Panc1 (cell line): ENCODE measurements around the gene ANO2. TPM values are rescaled to one million over a fixed set of nuclear protein-coding genes. Genes with fewer than 3 reads are reported as not detected.

Experiments
- ATAC-seq: fragments of 200-7000 bp; cut with Tn5 transposase; 2 replicates; pipeline ENCODE4 v1.9.1; 2020; ENCODE audit warnings: mild to moderate bottlenecking, moderate library complexity
- BruUV-seq: library from RNA; stranded (reverse); fragments of 400-500 nt; replicated peaks from 2 replicates; lab custom pipeline; 2021; lab: Mats Ljungman, UMichigan
- CTCF ChIA-PET: fragments of 300-600 bp; sonication (Branson Sonifier 250); formaldehyde crosslinking; loops from one replicate; lab custom pipeline; 2022; ENCODE audit warnings: antibody characterized with exemption; lab: Charles Lee
- POLR2A ChIA-PET: fragments of 300-600 bp; sonication (Branson Sonifier 250); formaldehyde crosslinking; loops from one replicate; lab custom pipeline; 2022; ENCODE audit warnings: antibody characterized with exemption; lab: Charles Lee
- DNase-seq: peaks from one replicate; pipeline ENCODE4 v3.0.0-alpha.2; 2010; ENCODE audit warnings: low read depth, low spot score
- H3K27ac ChIP-seq: 2 replicates; pipeline ENCODE4 v1.5.1; 2011; ENCODE audit warnings: mild to moderate bottlenecking, low read length, inconsistent platforms
- H3K27me3 ChIP-seq: fragments of 200-500 bp; sonication (Bioruptor generic); 2 replicates; pipeline ENCODE4 v1.6.0; 2014; ENCODE audit warnings: low read length, inconsistent platforms; ENCODE audit not compliant: control insufficient read depth, insufficient read depth
- H3K36me3 ChIP-seq: fragments of 200-500 bp; sonication (Bioruptor generic); 2 replicates; pipeline ENCODE4 v1.5.1; 2014; ENCODE audit warnings: inconsistent platforms, mild to moderate bottlenecking, low read length, moderate library complexity; ENCODE audit not compliant: control insufficient read depth, insufficient read depth
- H3K4me1 ChIP-seq: 2 replicates; pipeline ENCODE4 v1.5.1; 2011; ENCODE audit warnings: inconsistent platforms, mild to moderate bottlenecking, low read length, moderate library complexity; ENCODE audit not compliant: control insufficient read depth, insufficient read depth
- H3K4me3 ChIP-seq, 2 experiments: 2 replicates each; pipeline ENCODE4 v1.5.1; 2011 to 2012; ENCODE audit warnings: low read depth in 2 of 2, low read length in 2 of 2, mild to moderate bottlenecking in 2 of 2, inconsistent platforms in 1 of 2, moderate library complexity in 1 of 2
- H3K9me3 ChIP-seq: fragments of 200-500 bp; sonication (Bioruptor generic); 2 replicates; pipeline ENCODE4 v1.5.1; 2014; ENCODE audit warnings: low read depth, mild to moderate bottlenecking, inconsistent platforms, low read length, moderate library complexity; ENCODE audit not compliant: control insufficient read depth, insufficient read depth
- CTCF ChIP-seq: fragments of 450-650 bp; IDR thresholded peaks from 2 replicates; pipeline ENCODE4 v1.5.1; 2017; ENCODE audit warnings: mild to moderate bottlenecking
- POLR2AphosphoS5 ChIP-seq: IDR thresholded peaks from 2 replicates; pipeline ENCODE4 v1.6.1; 2012; ENCODE audit warnings: mild to moderate bottlenecking, low read depth, low read length, moderate library complexity
- SIN3A ChIP-seq: IDR thresholded peaks from 2 replicates; pipeline ENCODE4 v1.6.1; 2012; ENCODE audit warnings: low read depth, mild to moderate bottlenecking, low read length, moderate library complexity, borderline replicate concordance; ENCODE audit not compliant: insufficient read depth
- TCF7L2 ChIP-seq: IDR thresholded peaks from 2 replicates; pipeline ENCODE4 v1.6.1; 2011; ENCODE audit warnings: mild to moderate bottlenecking, low read depth, low read length, inconsistent platforms
- in situ Hi-C: cut with HindIII; loops from 2 replicates; pipeline ENCODE4 v1.10.0; 2016; ENCODE audit warnings: low sequenced_read_pairs, low pct_unique_long_range_greater_than_20kb
- intact Hi-C: fragments of 100-400 bp; cut with micrococcal nuclease; formaldehyde crosslinking; loops from one replicate; pipeline ENCODE4 v1.10.0; 2022; ENCODE audit not compliant: unreplicated experiment
- total RNA-seq: library from RNA; stranded (reverse); gene quantifications from one replicate; pipeline ENCODE4 v1.2.1, GENCODE V29; 2021; ENCODE audit not compliant: unreplicated experiment
- TF ChIP-seq, protein P1 (sequence below), 2 experiments: IDR thresholded peaks; 2 replicates each; pipeline ENCODE4 v1.6.1; 2011 to 2012; ENCODE audit warnings: low read depth in 2 of 2, control low read depth in 1 of 2, low read length in 1 of 2, mild to moderate bottlenecking in 1 of 2, moderate library complexity in 1 of 2; ENCODE audit not compliant: insufficient read depth in 1 of 2

Gene ANO2
- total RNA-seq, 1 experiment from 2014 or later, result not detected

- TF ChIP-seq, protein P1, sequence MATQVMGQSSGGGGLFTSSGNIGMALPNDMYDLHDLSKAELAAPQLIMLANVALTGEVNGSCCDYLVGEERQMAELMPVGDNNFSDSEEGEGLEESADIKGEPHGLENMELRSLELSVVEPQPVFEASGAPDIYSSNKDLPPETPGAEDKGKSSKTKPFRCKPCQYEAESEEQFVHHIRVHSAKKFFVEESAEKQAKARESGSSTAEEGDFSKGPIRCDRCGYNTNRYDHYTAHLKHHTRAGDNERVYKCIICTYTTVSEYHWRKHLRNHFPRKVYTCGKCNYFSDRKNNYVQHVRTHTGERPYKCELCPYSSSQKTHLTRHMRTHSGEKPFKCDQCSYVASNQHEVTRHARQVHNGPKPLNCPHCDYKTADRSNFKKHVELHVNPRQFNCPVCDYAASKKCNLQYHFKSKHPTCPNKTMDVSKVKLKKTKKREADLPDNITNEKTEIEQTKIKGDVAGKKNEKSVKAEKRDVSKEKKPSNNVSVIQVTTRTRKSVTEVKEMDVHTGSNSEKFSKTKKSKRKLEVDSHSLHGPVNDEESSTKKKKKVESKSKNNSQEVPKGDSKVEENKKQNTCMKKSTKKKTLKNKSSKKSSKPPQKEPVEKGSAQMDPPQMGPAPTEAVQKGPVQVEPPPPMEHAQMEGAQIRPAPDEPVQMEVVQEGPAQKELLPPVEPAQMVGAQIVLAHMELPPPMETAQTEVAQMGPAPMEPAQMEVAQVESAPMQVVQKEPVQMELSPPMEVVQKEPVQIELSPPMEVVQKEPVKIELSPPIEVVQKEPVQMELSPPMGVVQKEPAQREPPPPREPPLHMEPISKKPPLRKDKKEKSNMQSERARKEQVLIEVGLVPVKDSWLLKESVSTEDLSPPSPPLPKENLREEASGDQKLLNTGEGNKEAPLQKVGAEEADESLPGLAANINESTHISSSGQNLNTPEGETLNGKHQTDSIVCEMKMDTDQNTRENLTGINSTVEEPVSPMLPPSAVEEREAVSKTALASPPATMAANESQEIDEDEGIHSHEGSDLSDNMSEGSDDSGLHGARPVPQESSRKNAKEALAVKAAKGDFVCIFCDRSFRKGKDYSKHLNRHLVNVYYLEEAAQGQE (IDR thresholded peaks at IDR 0.05; ENCODE audit: insufficient read depth in 1 of 2, low read depth in 2 of 2, low read length in 1 of 2), result no peak
- TF ChIP-seq CTCF, result no peak
- no peak for TF ChIP-seq SIN3A
- no peak for TF ChIP-seq POLR2AphosphoS5
- TF ChIP-seq TCF7L2, result no peak
- DNase-seq, result no peak
- in situ Hi-C loops, result no loop called here
- no TSS peak for BruUV-seq
- H3K27me3 ChIP-seq, result no peaks in the 10 kb centered on the region
- ChIA-PET CTCF (no interaction called here), POLR2A (no interaction called here)
- no peaks in the 10 kb centered on the region for H3K36me3 ChIP-seq
- intact Hi-C loops, result no loop called here
- H3K4me1 ChIP-seq, result no peaks in the 10 kb centered on the region
- H3K27ac ChIP-seq, result no peak overlapping the region
- H3K9me3 ChIP-seq, result no peaks in the 10 kb centered on the region
- ATAC-seq, result no peak
- no peak overlapping the region for H3K4me3 ChIP-seq
Observed at GRCh38 chr12:5967645-5968415, 22.8 kb upstream of the ANO2 start.

DNA sequence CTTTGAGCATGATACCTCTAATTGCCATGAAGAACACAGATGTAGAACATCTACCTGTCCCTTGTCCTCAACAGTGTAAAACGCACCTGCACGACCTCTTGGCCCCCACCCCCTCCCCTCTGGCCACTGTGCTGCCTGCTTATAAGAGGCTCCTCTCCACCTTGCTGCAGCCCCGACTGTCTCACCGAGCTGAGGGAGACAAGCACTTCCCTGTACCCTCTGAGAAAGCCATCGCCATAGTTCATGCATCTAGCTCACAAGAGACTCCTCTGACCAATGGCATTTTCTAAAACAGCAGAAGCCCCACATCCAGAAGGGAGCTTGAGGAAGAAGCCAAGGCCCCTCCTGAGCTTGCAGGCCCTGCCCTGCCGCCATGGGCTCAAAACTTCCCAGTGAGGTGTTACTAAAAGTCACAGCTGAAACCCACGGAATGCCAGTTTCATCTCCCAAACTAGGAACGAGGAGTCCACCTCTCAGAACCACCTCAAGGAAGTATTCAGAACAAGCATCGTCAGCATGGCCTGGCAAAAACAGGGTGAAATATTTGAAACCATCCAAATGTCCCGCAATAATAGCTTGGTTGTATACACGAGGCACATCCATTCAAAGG is 21.5 kb upstream of the ANO2 start:
- Histone ChIP-seq H3K4me3 (no peak overlapping the region), H3K36me3 (no peaks in the 10 kb centered on the region), H3K27me3 (no peaks in the 10 kb centered on the region), H3K9me3 (no peaks in the 10 kb centered on the region), H3K4me1 (no peaks in the 10 kb centered on the region), H3K27ac (no peak overlapping the region)
- DNase-seq (no peak), ATAC-seq (no peak)
- ChIA-PET POLR2A (no interaction called here), CTCF (interaction anchor here (1.6 kb wide), 1 partner anchor 22 kb away, joined by 4 read pairs; no protein-coding TSS in a partner anchor)
- no TSS peak for BruUV-seq
- intact Hi-C loops (no loop called here), in situ Hi-C loops (no loop called here)
- TF ChIP-seq POLR2AphosphoS5 (no peak), SIN3A (no peak), CTCF (no peak), TCF7L2 (no peak)
- TF ChIP-seq, protein P1 (IDR thresholded peaks at IDR 0.05; ENCODE audit: insufficient read depth in 1 of 2, low read depth in 2 of 2, low read length in 1 of 2), result no peak
